HG03354 (cell line): ENCODE measurements around the gene IL17REL.

Experiments used
- ATAC-seq: cut with Tn5 transposase; IDR thresholded peaks from one replicate; pipeline ENCODE4 v1.9.1; 2021; ENCODE audit warnings: mild to moderate bottlenecking; ENCODE audit not compliant: unreplicated experiment, poor library complexity, severe bottlenecking

Gene IL17REL

GRCh38 chr22:50009251-50009650 is 3.3 kb downstream of the IL17REL start:
- ATAC-seq: no peak

- ATAC-seq: no peak
These were observed 4.2 kb downstream of the IL17REL start for GRCh38 chr22:50008151-50009040.

GRCh38 chr22:50007057-50007511 is 5.5 kb downstream of the IL17REL start:
- no peak for ATAC-seq

GRCh38 chr22:50004918-50005317 is 7.6 kb downstream of the IL17REL start:
- no peak for ATAC-seq

GRCh38 chr22:50002791-50003190 is 9.8 kb downstream of the IL17REL start:
- no peak for ATAC-seq

- ATAC-seq: no peak
These were observed 11.0 kb downstream of the IL17REL start for GRCh38 chr22:50001388-50002231.

- ATAC-seq: no peak
These were observed 11.8 kb downstream of the IL17REL start for GRCh38 chr22:50000587-50001387.

GRCh38 chr22:49999946-50000586 is 12.5 kb downstream of the IL17REL start:
- no peak for ATAC-seq

- ATAC-seq: no peak
These were observed 13.3 kb downstream of the IL17REL start for GRCh38 chr22:49999063-49999945.

- ATAC-seq: no peak
These were observed 13.9 kb downstream of the IL17REL start for GRCh38 chr22:49998718-49999062.

- ATAC-seq: no peak
These were observed 14.4 kb downstream of the IL17REL start for GRCh38 chr22:49997932-49998717.

- ATAC-seq: no peak
These were observed 15.3 kb downstream of the IL17REL start for GRCh38 chr22:49997251-49997599.

GRCh38 chr22:49996518-49997250 is 15.9 kb downstream of the IL17REL start:
- ATAC-seq: no peak

GRCh38 chr22:49996119-49996517 is 16.4 kb downstream of the IL17REL start:
- ATAC-seq: no peak

GRCh38 chr22:49995361-49996118 is 17.0 kb downstream of the IL17REL start:
- ATAC-seq: no peak

- no peak for ATAC-seq
These were observed 17.6 kb downstream of the IL17REL start for GRCh38 chr22:49995041-49995360.
